ENCODE results near the gene TCF12.

DNA sequence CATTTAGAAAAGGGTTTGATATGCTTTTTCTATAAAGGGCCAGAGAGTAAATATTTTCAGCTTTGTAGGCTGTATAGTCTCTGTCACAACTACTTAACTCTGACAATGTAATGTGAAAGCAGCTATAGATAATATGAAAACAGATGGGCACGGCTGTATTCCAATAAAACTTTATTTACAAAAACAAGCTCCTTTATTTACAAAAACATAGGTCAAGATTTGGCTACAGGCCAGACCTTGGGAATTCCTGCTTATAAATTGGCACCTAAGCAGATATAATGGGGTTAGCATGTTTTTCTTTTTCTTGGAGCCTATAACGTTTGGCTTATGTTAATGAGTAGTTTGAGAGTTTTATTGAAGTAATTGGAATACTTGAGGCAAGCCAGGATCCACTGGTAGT lies 338.5 kb downstream of the TCF12 start:
- TF ChIP-seq ZNF274 (IDR thresholded peaks at IDR 0.05; ENCODE audit: borderline replicate concordance, extremely low read depth, low read length) (no peak), SIN3A (conservative IDR thresholded peaks at IDR 0.05 in 1 of 2, IDR thresholded peaks at IDR 0.05 in 1 of 2; ENCODE audit: low read depth in 1 of 2, low read length in 2 of 2) (no peak), JUND (IDR thresholded peaks at IDR 0.05; ENCODE audit: low read length) (no peak), EP300 (IDR thresholded peaks at IDR 0.05; ENCODE audit: borderline replicate concordance in 1 of 2, low read depth in 2 of 2, low read length in 2 of 2) (no peak), KDM1A (IDR thresholded peaks at IDR 0.05; ENCODE audit: borderline replicate concordance, low read length) (no peak), JUN (IDR thresholded peaks at IDR 0.05; ENCODE audit: low read depth, low read length) (no peak), EZH2 (IDR thresholded peaks at IDR 0.05; ENCODE audit: low read depth, low read length, severe bottlenecking) (no peak), TBP (IDR thresholded peaks at IDR 0.05; ENCODE audit: low read depth, low read length) (no peak)
- TF ChIP-seq, protein P1, sequence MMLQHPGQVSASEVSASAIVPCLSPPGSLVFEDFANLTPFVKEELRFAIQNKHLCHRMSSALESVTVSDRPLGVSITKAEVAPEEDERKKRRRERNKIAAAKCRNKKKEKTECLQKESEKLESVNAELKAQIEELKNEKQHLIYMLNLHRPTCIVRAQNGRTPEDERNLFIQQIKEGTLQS (IDR thresholded peaks at IDR 0.05; ENCODE audit: insufficient read depth, low read depth, low read length) = no peak
- TF ChIP-seq, protein P2, sequence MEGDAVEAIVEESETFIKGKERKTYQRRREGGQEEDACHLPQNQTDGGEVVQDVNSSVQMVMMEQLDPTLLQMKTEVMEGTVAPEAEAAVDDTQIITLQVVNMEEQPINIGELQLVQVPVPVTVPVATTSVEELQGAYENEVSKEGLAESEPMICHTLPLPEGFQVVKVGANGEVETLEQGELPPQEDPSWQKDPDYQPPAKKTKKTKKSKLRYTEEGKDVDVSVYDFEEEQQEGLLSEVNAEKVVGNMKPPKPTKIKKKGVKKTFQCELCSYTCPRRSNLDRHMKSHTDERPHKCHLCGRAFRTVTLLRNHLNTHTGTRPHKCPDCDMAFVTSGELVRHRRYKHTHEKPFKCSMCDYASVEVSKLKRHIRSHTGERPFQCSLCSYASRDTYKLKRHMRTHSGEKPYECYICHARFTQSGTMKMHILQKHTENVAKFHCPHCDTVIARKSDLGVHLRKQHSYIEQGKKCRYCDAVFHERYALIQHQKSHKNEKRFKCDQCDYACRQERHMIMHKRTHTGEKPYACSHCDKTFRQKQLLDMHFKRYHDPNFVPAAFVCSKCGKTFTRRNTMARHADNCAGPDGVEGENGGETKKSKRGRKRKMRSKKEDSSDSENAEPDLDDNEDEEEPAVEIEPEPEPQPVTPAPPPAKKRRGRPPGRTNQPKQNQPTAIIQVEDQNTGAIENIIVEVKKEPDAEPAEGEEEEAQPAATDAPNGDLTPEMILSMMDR (IDR thresholded peaks at IDR 0.05; ENCODE audit: control extremely low read depth in 1 of 3, insufficient read depth in 1 of 3, low read depth in 1 of 3, low read length in 3 of 3) = no peak
- TF ChIP-seq, protein P3, sequence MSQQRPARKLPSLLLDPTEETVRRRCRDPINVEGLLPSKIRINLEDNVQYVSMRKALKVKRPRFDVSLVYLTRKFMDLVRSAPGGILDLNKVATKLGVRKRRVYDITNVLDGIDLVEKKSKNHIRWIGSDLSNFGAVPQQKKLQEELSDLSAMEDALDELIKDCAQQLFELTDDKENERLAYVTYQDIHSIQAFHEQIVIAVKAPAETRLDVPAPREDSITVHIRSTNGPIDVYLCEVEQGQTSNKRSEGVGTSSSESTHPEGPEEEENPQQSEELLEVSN (IDR thresholded peaks at IDR 0.05) = no peak
- TF ChIP-seq, protein P4, sequence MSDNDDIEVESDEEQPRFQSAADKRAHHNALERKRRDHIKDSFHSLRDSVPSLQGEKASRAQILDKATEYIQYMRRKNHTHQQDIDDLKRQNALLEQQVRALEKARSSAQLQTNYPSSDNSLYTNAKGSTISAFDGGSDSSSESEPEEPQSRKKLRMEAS (IDR thresholded peaks at IDR 0.05) = no peak
- TF ChIP-seq, protein P5, sequence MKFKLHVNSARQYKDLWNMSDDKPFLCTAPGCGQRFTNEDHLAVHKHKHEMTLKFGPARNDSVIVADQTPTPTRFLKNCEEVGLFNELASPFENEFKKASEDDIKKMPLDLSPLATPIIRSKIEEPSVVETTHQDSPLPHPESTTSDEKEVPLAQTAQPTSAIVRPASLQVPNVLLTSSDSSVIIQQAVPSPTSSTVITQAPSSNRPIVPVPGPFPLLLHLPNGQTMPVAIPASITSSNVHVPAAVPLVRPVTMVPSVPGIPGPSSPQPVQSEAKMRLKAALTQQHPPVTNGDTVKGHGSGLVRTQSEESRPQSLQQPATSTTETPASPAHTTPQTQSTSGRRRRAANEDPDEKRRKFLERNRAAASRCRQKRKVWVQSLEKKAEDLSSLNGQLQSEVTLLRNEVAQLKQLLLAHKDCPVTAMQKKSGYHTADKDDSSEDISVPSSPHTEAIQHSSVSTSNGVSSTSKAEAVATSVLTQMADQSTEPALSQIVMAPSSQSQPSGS (IDR thresholded peaks at IDR 0.05; ENCODE audit: low read length) = no peak
